ES-I3 (cell line): ENCODE results near the gene CES3.
"Not testable (repeated sequence)": the region's sequence is repeated elsewhere in the genome, so short reads cannot be mapped to it uniquely, and the experiment has no call there.

ENCODE experiments used
- H3K36me3 ChIP-seq: 2 replicates; pipeline ENCODE4 v1.6.1; 2013; ENCODE audit warnings: mild to moderate bottlenecking, low read length, control low read depth, moderate library complexity; ENCODE audit not compliant: insufficient read depth
- H3K4me1 ChIP-seq: 2 replicates; pipeline ENCODE4 v1.6.1; 2013; ENCODE audit warnings: mild to moderate bottlenecking, control low read depth, low read length; ENCODE audit not compliant: insufficient read depth
- H3K9ac ChIP-seq: 2 replicates; pipeline ENCODE4 v1.6.1; 2013; ENCODE audit warnings: low read depth, mild to moderate bottlenecking, low read length, moderate library complexity
- H3K9me3 ChIP-seq: 2 replicates; pipeline ENCODE4 v1.6.1; 2013; ENCODE audit warnings: mild to moderate bottlenecking, low read length, moderate library complexity; ENCODE audit not compliant: control insufficient read depth, insufficient read depth

CES3 gene

GRCh38 chr16:66946974-66947301 lies 14.1 kb upstream of the CES3 start:
- H3K4me1 ChIP-seq: no peaks in the 10 kb centered on the region
- no peak overlapping the region for H3K9ac ChIP-seq
- H3K36me3 ChIP-seq: peaks cover 6% of the 10 kb centered on the region
- H3K9me3 ChIP-seq: no peaks in the 10 kb centered on the region

GRCh38 chr16:66947302-66948065 lies 13.6 kb upstream of the CES3 start:
- no peaks in the 10 kb centered on the region for H3K9me3 ChIP-seq
- peaks cover 2% of the 10 kb centered on the region for H3K36me3 ChIP-seq
- no peaks in the 10 kb centered on the region for H3K4me1 ChIP-seq
- no peak overlapping the region for H3K9ac ChIP-seq

GRCh38 chr16:66948134-66948836 lies 12.8 kb upstream of the CES3 start:
- Histone ChIP-seq H3K9me3 (no peaks in the 10 kb centered on the region), H3K4me1 (no peaks in the 10 kb centered on the region), H3K9ac (no peak overlapping the region; the same call in 1 of the 2 replicates), H3K36me3 (no peaks in the 10 kb centered on the region; the same call in 1 of the 2 replicates)

- Histone ChIP-seq H3K36me3 (no peaks in the 10 kb centered on the region), H3K9me3 (no peaks in the 10 kb centered on the region), H3K9ac (no peak overlapping the region), H3K4me1 (no peaks in the 10 kb centered on the region)
These were observed 12.2 kb upstream of the CES3 start for GRCh38 chr16:66948837-66949225.

GRCh38 chr16:66949472-66949871 lies 11.6 kb upstream of the CES3 start:
- Histone ChIP-seq H3K36me3 (no peaks in the 10 kb centered on the region), H3K9ac (no peak overlapping the region), H3K4me1 (no peaks in the 10 kb centered on the region), H3K9me3 (no peaks in the 10 kb centered on the region)

- Histone ChIP-seq H3K9ac (no peak overlapping the region), H3K4me1 (no peaks in the 10 kb centered on the region), H3K9me3 (no peaks in the 10 kb centered on the region), H3K36me3 (no peaks in the 10 kb centered on the region)
These were observed 10.6 kb upstream of the CES3 start for GRCh38 chr16:66950437-66950836.

GRCh38 chr16:66950971-66951790 lies 9.9 kb upstream of the CES3 start:
- Histone ChIP-seq H3K9ac (no peak overlapping the region), H3K4me1 (no peaks in the 10 kb centered on the region), H3K36me3 (no peaks in the 10 kb centered on the region), H3K9me3 (no peaks in the 10 kb centered on the region)

GRCh38 chr16:66952430-66953110 lies 8.5 kb upstream of the CES3 start:
- no peak overlapping the region for H3K9ac ChIP-seq
- no peaks in the 10 kb centered on the region for H3K36me3 ChIP-seq
- no peaks in the 10 kb centered on the region for H3K4me1 ChIP-seq
- H3K9me3 ChIP-seq: no peaks in the 10 kb centered on the region

- Histone ChIP-seq H3K4me1 (no peaks in the 10 kb centered on the region), H3K9me3 (no peaks in the 10 kb centered on the region), H3K36me3 (no peaks in the 10 kb centered on the region), H3K9ac (no peak overlapping the region)
These were observed 7.5 kb upstream of the CES3 start for GRCh38 chr16:66953462-66954096.

- H3K9ac ChIP-seq: no peak overlapping the region
- no peaks in the 10 kb centered on the region for H3K9me3 ChIP-seq
- H3K36me3 ChIP-seq: no peaks in the 10 kb centered on the region
- H3K4me1 ChIP-seq: no peaks in the 10 kb centered on the region
These were observed 6.9 kb upstream of the CES3 start for GRCh38 chr16:66954097-66954659.

- H3K36me3 ChIP-seq, H3K9ac ChIP-seq, H3K4me1 ChIP-seq, H3K9me3 ChIP-seq: not testable (repeated sequence)
These were observed 5.5 kb upstream of the CES3 start for GRCh38 chr16:66955363-66956153.

GRCh38 chr16:66956154-66956457 lies 5.0 kb upstream of the CES3 start:
- H3K9me3 ChIP-seq, H3K9ac ChIP-seq, H3K4me1 ChIP-seq, H3K36me3 ChIP-seq: not testable (repeated sequence)
